WTC11 (cell line): ENCODE data around the gene MADCAM1. TPM values are rescaled to one million over a fixed set of nuclear protein-coding genes. Genes with fewer than 3 reads are reported as not detected.

Experiments used
- ATAC-seq: fragments of 200-7000 bp; cut with Tn5 transposase; 2 replicates; pipeline ENCODE4 v1.10.0; 2021; ENCODE audit warnings: mild to moderate bottlenecking, moderate library complexity
- CTCF ChIA-PET: fragments of 300-600 bp; sonication (Branson Sonifier 250); formaldehyde crosslinking; loops from one replicate; lab custom pipeline; 2021; ENCODE audit warnings: antibody characterized with exemption; lab: Charles Lee
- POLR2A ChIA-PET: fragments of 350-600 bp; sonication (Branson Sonifier 250); formaldehyde crosslinking; loops from one replicate; lab custom pipeline; 2021; ENCODE audit warnings: antibody characterized with exemption; lab: Charles Lee
- DNase-seq: peaks from one replicate; pipeline ENCODE4 v3.0.0; 2021; ENCODE audit warnings: low spot score
- H3K27ac Mint-ChIP-seq: 2 replicates; pipeline ENCODE4 v1.8.0; 2021; ENCODE audit warnings: mixed read lengths
- H3K27me3 Mint-ChIP-seq: 2 replicates; pipeline ENCODE4 v1.8.0; 2021; ENCODE audit warnings: low read depth, mild to moderate bottlenecking, moderate library complexity, mixed read lengths
- H3K36me3 Mint-ChIP-seq: 2 replicates; pipeline ENCODE4 v1.8.0; 2021; ENCODE audit warnings: mixed read lengths
- H3K4me1 Mint-ChIP-seq: 2 replicates; pipeline ENCODE4 v1.8.0; 2022; ENCODE audit warnings: mixed read lengths
- H3K4me3 Mint-ChIP-seq: 2 replicates; pipeline ENCODE4 v1.8.0; 2021; ENCODE audit warnings: mild to moderate bottlenecking, moderate library complexity, mixed read lengths
- H3K9me3 Mint-ChIP-seq: 2 replicates; pipeline ENCODE4 v1.8.0; 2021; ENCODE audit warnings: mixed read lengths
- ATF2 ChIP-seq: sonication (generic); formaldehyde crosslinking; IDR thresholded peaks from 2 replicates; pipeline ENCODE4 v1.8.1; 2022; ENCODE audit warnings: low read depth, missing genetic modification reagents, borderline replicate concordance
- ATF6 ChIP-seq: sonication (generic); formaldehyde crosslinking; IDR thresholded peaks from 2 replicates; pipeline ENCODE4 v1.8.1; 2023; ENCODE audit warnings: mild to moderate bottlenecking, missing genetic modification reagents
- CREB1 ChIP-seq: sonication (generic); formaldehyde crosslinking; IDR thresholded peaks from 2 replicates; pipeline ENCODE4 v1.8.0; 2023; ENCODE audit warnings: mild to moderate bottlenecking, missing genetic modification reagents
- HMGXB4 ChIP-seq: sonication (generic); formaldehyde crosslinking; IDR thresholded peaks from 2 replicates; pipeline ENCODE4 v1.8.1; 2023; ENCODE audit warnings: mild to moderate bottlenecking, moderate library complexity, missing genetic modification reagents
- NR2C2 ChIP-seq: sonication (generic); formaldehyde crosslinking; IDR thresholded peaks from 2 replicates; pipeline ENCODE4 v1.8.0; 2022; ENCODE audit warnings: mild to moderate bottlenecking, missing genetic modification reagents
- OVOL2 ChIP-seq: fragments of 250-450 bp; sonication (Bioruptor Pico); IDR thresholded peaks from 2 replicates; pipeline ENCODE4 v1.9.0; 2021; ENCODE audit warnings: mild to moderate bottlenecking, borderline replicate concordance
- SOX15 ChIP-seq: fragments of 250-450 bp; sonication (Bioruptor Pico); IDR thresholded peaks from 2 replicates; pipeline ENCODE4 v1.9.0; 2021; ENCODE audit warnings: mild to moderate bottlenecking
- STAT6 ChIP-seq: sonication (generic); formaldehyde crosslinking; conservative IDR thresholded peaks from 2 replicates; pipeline ENCODE4 v1.8.1; 2023; ENCODE audit warnings: mild to moderate bottlenecking, low read depth, missing genetic modification reagents, moderate library complexity
- TCF7 ChIP-seq: sonication (generic); formaldehyde crosslinking; IDR thresholded peaks from 2 replicates; pipeline ENCODE4 v1.8.0; 2022; ENCODE audit warnings: mild to moderate bottlenecking, low read depth, missing genetic modification reagents, moderate library complexity
- TP53 ChIP-seq: sonication (generic); formaldehyde crosslinking; IDR thresholded peaks from 2 replicates; pipeline ENCODE4 v1.8.1; 2023; ENCODE audit warnings: mild to moderate bottlenecking, missing genetic modification reagents
- ZBTB21 ChIP-seq: sonication (generic); formaldehyde crosslinking; IDR thresholded peaks from 2 replicates; pipeline ENCODE4 v1.8.1; 2023; ENCODE audit warnings: mild to moderate bottlenecking, missing genetic modification reagents, borderline replicate concordance
- ZNF416 ChIP-seq: fragments of 250-450 bp; sonication (Bioruptor Pico); IDR thresholded peaks from 2 replicates; pipeline ENCODE4 v1.9.0; 2021; ENCODE audit warnings: mild to moderate bottlenecking, inconsistent platforms
- total RNA-seq: library from RNA; stranded (reverse); gene quantifications from 3 replicates; pipeline ENCODE4 v1.2.3, GENCODE V29; 2021
- TF ChIP-seq, protein P1 (sequence below): sonication (generic); formaldehyde crosslinking; IDR thresholded peaks from 2 replicates; pipeline ENCODE4 v1.8.1; 2023; ENCODE audit warnings: mild to moderate bottlenecking, missing genetic modification reagents
- TF ChIP-seq, protein P2 (sequence below): sonication (generic); formaldehyde crosslinking; conservative IDR thresholded peaks from 2 replicates; pipeline ENCODE4 v1.8.1; 2022; ENCODE audit warnings: mild to moderate bottlenecking, missing genetic modification reagents
- TF ChIP-seq, protein P3 (sequence below): sonication (generic); formaldehyde crosslinking; IDR thresholded peaks from 2 replicates; pipeline ENCODE4 v1.8.1; 2023; ENCODE audit warnings: mild to moderate bottlenecking, missing genetic modification reagents, moderate library complexity
- TF ChIP-seq, protein P4 (sequence below): fragments of 250-450 bp; sonication (Bioruptor Pico); IDR thresholded peaks from 2 replicates; pipeline ENCODE4 v2.1.2; 2022; ENCODE audit warnings: mild to moderate bottlenecking, moderate library complexity

MADCAM1 gene
- total RNA-seq, 1 experiment from 2014 or later: 4.7 TPM

DNA sequence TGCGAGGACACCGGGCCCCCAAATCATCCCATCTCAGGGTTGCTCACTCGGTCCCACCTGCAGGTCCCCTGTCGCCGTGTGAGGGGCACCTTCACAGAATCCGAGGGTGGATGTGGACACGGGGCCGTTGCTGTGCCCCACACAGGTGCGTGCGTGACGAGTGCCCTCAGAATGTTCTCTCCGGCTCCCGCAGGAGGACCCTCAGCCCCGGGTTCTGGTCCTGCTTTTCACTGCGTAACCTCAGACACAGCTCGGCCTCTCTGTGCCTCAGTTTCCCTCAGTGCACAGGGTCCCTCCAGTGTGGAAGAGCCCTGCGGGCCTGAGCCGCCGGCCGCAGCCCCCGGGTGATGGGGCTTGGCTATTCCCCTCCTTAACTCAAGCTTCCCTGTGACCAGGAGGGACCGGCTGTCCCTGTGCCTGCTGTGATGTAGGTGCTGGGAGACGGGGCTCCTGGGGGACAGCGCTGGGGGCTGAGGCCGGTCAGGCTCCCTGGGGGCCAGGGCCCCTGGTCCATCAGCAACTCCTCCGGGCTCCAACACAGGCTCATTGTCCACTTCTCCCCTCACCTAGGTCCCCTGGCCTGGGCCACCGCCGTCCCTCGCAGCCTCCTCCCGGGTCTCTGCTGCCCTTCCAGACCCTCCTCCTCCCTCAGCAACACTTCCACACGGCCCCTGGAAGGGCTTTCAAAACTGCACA lies 40.3 kb upstream of the MADCAM1 start:
- H3K4me1 Mint-ChIP-seq: peaks cover 6% of the 10 kb centered on the region; the same call in 1 of the 2 replicates
- TF ChIP-seq CREB1 (CRISPR knock-in tag) (no peak), ATF2 (CRISPR knock-in tag) (no peak), OVOL2 (no peak), TCF7 (no peak), STAT6 (CRISPR knock-in tag) (no peak), ZBTB21 (CRISPR knock-in tag) (no peak), TP53 (CRISPR knock-in tag) (no peak), ZNF416 (CRISPR knock-in tag) (no peak), HMGXB4 (CRISPR knock-in tag) (no peak), ATF6 (CRISPR knock-in tag) (no peak), NR2C2 (CRISPR knock-in tag) (no peak), SOX15 (CRISPR knock-in tag) (no peak)
- TF ChIP-seq, protein P1, sequence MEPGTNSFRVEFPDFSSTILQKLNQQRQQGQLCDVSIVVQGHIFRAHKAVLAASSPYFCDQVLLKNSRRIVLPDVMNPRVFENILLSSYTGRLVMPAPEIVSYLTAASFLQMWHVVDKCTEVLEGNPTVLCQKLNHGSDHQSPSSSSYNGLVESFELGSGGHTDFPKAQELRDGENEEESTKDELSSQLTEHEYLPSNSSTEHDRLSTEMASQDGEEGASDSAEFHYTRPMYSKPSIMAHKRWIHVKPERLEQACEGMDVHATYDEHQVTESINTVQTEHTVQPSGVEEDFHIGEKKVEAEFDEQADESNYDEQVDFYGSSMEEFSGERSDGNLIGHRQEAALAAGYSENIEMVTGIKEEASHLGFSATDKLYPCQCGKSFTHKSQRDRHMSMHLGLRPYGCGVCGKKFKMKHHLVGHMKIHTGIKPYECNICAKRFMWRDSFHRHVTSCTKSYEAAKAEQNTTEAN (CRISPR knock-in tag): no peak
- TF ChIP-seq, protein P2, sequence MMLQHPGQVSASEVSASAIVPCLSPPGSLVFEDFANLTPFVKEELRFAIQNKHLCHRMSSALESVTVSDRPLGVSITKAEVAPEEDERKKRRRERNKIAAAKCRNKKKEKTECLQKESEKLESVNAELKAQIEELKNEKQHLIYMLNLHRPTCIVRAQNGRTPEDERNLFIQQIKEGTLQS (CRISPR knock-in tag): no peak
- TF ChIP-seq, protein P3, sequence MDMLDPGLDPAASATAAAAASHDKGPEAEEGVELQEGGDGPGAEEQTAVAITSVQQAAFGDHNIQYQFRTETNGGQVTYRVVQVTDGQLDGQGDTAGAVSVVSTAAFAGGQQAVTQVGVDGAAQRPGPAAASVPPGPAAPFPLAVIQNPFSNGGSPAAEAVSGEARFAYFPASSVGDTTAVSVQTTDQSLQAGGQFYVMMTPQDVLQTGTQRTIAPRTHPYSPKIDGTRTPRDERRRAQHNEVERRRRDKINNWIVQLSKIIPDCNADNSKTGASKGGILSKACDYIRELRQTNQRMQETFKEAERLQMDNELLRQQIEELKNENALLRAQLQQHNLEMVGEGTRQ (CRISPR knock-in tag): no peak
- TF ChIP-seq, protein P4, sequence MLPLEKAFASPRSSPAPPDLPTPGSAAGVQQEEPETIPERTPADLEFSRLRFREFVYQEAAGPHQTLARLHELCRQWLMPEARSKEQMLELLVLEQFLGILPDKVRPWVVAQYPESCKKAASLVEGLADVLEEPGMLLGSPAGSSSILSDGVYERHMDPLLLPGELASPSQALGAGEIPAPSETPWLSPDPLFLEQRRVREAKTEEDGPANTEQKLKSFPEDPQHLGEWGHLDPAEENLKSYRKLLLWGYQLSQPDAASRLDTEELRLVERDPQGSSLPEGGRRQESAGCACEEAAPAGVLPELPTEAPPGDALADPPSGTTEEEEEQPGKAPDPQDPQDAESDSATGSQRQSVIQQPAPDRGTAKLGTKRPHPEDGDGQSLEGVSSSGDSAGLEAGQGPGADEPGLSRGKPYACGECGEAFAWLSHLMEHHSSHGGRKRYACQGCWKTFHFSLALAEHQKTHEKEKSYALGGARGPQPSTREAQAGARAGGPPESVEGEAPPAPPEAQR: no peak
- H3K9me3 Mint-ChIP-seq: peaks cover 9% of the 10 kb centered on the region; the same call in 1 of the 2 replicates
- ChIA-PET CTCF (no interaction called here), POLR2A (no interaction called here)
- peaks cover 8% of the 10 kb centered on the region; the same call in 1 of the 2 replicates for H3K36me3 Mint-ChIP-seq
- H3K27me3 Mint-ChIP-seq: peaks cover 13% of the 10 kb centered on the region
- H3K27ac Mint-ChIP-seq: no peak overlapping the region
- H3K4me3 Mint-ChIP-seq: no peak overlapping the region
- DNase-seq (no peak), ATAC-seq (no peak)
